GM19025 (cell line): ENCODE data around the gene BCAS3.
"Not testable (repeated sequence)": the region's sequence is repeated elsewhere in the genome, so short reads cannot be mapped to it uniquely, and the experiment has no call there.

Experiments
- ATAC-seq: cut with Tn5 transposase; IDR thresholded peaks from one replicate; pipeline ENCODE4 v1.9.1; 2021; ENCODE audit warnings: mild to moderate bottlenecking, low read depth, moderate library complexity; ENCODE audit not compliant: unreplicated experiment

The BCAS3 gene

DNA sequence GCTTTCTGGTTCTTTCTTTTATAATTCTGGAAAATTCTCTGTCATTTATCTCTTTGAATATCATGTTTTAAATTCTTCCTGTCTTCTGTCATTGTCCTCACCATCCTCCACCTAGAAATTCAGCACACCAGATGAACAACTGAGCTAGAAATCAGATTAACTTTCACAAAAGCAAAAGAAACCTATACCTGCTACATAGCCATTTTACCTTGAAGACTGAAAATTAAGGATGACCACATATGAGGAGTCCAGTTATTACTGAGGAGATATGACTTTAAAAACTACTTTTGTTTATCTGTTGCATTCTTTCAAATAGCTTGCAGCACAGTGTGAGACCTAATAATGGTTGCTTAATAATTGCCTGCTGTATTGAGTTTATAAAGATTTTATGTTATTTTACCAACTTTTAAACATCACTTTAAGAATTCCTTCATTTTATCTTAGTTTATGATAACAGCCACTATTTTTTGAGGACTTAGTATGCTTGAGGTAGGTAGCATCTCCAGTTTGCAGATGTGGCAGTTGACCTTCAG is 104.3 kb downstream of the BCAS3 start:
- no peak for ATAC-seq

DNA sequence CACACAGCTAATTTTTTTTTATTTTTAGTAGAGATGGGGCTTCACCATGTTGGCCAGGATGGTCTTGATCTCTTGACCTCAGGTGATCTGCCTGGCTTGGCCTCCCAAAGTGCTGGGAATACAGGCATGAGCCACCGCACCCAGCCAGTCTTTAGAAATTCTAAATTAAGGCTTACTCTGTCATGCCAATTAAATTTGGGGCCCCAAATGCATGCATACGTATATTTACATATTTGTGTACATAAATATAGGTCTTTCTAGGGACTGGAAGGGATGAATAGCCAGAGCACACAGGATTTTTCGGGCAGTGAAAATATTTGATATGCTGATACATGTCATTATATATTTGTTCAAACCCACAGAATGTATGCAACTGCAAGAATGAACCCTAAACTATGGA is 105.1 kb downstream of the BCAS3 start:
- no peak for ATAC-seq

DNA sequence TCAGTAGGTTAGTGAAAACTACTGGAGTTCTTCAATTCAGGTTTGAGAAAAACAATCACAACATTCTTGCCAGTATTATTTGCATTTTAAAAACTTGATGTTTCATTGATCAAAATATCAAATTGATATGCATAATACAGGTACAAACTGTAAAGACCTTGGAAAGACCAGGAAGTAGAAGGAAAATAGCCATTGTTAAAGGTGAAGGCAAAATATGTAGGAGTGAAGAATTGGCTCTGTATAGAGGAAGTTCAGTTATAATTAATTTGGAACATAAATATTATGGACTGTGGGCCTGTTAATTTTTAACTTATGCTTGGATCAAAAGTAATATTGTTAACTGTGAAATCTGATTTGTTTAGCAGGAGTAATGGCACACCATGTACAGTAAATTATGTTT is 112.6 kb downstream of the BCAS3 start:
- ATAC-seq, result no peak

DNA sequence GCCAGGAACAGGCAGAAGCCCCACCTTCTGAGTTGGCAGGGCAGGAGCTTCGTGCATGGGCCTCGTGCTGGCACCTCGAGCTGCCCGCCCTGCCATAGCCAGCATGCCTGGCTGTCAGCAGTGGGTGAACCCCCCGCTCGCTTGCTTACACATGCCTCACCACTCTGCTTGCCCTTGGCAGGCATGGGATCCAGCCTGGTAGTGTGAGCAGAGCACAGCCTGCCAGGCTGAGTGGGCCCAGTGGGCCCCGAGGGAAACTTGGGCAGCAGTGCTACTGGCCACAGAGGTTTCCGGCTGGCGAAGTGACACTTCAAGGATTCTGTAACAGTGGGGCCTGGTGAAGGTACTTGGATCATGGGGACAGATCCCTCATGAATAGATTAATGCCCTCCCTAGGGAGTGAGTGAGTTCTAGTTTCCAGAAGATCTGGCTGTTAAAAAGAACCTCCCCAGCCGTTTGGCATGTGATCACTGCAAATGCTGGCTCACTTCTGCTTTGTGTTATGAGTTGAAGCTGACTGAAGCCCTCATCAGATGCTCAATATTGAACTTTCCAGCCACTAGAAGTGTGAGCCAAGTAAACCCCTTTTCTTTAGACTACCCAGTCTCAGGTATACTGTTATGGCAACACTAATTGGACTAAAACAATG is 114.7 kb downstream of the BCAS3 start:
- ATAC-seq, result no peak

DNA sequence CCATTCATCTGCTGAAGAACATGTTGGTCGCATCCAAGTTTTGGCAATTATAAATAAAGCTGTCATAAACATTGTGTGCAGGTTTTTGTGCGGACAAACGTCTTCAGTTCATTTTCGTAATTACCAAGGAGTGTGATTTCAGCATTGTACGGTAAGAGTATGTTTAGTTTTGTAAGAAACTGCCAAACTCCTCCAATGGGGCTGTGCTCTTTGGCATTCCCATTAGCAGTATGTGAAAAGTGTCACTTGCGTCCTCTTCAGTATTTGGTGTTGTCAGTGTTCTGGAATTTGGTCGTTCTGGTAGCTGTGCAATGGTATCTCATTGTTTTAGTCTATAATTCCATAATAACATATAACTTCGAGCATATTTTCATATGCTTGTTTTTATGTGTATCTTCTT is 120.9 kb downstream of the BCAS3 start:
- ATAC-seq, result no peak

DNA sequence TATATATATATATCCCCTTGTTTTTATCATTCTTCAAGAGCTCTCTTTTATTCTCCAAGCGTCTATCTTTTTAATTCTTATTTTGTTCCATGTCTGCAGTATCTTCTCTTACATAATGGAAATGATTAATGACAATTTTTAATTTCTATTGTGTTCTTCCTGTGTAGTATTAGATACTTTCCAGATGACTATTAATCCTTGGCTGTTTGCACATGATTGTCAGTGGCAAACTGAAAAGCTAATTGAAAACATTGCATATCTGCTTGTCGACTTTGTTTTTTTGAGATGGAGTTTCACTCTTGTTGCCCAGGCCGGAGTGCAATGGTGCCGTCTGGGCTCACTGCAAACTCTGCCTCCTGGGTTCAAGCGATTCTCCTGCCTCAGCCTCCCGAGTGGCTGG is 124.7 kb downstream of the BCAS3 start:
- no peak for ATAC-seq

DNA sequence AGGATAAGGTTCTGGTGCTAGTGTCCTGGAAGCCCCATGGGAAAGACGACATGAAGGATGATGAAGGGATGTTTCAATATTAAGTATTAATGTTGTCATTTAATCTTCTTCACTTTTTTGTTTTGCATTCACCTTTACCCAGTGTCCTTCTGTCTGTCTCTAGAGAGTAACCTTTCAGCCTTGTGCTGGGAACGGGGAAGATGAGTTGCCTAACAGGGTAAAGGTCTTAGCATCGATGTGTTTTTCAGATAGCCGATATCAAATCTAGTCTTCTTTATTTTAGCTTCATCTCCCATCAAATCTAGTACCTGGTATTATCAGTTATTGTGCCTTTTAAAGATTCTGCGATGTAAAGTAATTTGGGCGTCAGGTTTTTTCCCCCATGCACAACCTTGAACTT is 125.4 kb downstream of the BCAS3 start:
- ATAC-seq, result no peak

DNA sequence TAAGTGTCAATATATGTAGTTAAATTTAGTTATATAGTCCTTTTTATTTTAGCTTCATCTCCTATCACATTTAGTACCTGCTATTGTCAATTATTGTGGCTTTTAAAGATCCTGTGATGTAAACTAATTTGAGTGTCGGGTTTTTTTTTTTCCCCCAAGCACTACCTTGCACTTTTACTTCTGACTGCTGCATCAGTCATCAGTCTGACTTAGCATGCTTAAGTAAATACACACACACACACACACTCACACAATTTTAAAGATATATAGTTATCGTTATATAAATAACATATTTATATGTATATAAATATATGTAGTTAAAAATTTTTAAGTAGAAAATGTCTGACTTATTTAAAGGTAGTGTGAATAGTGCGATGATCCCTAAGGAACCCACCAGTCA is 127.2 kb downstream of the BCAS3 start:
- ATAC-seq, result no peak

DNA sequence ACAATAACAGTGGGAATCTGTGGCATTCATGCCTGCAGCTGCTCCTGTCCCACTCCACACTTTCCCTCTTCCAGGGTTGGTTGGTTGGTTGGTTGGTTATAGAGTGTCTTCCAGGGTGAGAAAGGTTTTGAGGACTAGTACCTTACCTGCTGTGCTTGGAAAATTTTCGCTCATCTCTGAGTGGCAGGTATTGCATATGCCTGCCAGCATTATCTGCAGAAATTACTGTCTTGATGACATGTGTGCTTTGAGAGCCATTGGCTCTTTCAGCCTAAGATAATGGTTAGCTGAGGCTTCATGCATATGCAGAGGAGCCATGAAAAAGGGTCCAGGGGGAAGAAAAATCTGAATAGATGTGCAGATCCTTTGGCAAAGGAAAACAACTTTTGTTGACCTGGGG is 131.8 kb downstream of the BCAS3 start:
- ATAC-seq, result no peak

DNA sequence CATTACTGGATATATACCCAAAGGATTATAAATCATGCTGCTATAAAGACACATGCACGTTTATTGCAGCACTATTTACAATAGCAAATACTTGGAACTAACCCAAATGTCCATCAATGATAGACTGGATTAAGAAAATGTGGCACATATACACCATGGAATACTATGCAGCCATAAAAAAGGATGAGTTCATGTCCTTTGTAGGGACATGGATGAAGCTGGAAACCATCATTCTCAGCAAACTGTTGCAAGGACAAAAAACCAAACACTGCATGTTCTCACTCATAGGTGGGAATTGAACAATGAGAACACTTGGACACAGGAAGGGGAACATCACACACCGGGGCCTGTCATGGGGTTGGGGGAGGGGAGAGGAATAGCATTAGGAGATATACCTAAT is 137.3 kb downstream of the BCAS3 start:
- ATAC-seq, result not testable (repeated sequence)

DNA sequence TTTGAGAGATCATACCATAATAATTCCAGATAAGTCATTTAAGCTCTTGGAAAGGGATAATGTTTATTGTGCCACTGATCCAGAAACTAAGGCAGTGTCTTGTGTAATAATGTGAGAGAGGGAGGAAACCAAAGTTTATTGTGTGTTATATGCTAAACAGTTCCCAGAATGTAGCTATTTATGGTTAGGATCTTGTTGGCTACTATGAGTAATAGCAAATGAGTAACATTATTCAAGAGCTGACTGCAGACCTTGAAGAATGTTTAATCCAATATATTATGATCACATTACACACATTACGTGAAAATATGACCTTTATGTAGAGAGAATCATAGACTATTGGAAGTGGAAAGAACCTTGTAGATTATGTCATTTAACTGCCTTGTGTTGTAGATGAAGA is 139.5 kb downstream of the BCAS3 start:
- no peak for ATAC-seq

DNA sequence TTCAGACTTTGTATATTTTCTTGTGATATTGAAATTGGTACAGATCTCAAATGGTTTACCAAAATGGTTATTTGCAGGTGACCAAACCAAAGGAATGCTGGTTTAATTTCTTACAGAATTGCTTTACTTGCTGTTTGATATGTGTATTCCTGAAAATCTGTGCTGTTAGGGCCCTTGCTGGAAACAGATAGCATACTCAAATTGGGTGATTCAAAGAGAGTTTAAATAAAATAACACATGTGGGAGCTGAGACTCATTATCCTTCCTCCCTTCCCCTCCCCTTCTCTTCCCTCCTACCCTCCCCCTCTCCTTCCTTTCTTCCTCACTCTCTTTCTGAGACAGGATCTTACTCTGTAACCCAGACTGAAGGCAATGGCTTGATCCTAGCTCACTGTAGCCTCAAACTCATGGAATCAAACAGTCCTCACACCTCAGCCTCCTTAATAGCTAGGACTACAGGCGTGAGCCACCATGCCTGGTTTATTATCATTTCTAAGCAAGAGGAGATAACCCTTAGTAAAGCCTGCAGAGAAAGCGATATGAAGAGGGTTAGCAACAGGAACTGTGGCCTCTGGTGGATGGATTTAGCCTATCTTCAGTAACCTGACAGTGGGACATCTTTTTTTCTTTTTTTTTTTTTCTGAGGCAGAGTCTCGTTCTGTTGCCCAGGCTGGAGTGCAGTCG is 141.9 kb downstream of the BCAS3 start:
- no peak for ATAC-seq

DNA sequence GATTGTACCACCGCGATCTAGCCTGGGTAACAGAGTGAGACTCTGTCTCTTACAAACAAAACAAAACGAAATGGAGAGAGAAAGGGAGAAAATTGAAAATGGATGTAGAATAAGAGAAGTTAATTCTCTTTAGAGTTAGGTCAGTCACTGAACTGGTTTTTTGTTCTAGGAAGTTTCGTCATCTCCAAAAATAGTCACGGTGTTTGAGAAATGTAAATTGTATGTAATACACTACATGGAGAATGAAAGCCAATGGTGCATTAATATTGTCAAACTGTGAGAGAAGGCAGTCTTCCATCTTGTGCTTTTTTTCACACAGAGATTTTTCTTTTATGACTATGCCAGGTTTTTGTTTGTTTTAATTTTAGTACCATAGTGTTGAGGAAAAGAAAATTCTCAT is 145.9 kb downstream of the BCAS3 start:
- ATAC-seq, result no peak

DNA sequence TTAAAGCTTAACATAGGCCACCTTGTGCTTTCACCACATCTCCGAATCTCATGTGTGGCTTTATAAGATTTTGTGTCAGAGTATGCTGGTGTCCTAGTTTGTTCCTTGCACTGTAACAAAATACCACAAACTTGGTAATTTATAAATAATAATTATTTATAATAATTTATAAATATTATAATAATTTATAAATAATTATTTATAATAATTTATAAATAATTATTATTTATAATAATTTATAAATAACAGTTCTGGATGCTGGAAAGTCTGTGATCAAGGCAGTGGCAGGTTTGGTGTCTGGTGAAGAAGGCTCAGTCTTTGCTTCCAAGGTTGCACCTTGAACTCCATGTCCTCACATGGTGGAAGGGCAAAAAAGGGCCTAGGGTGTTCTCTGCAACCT is 147.7 kb downstream of the BCAS3 start:
- no peak for ATAC-seq

DNA sequence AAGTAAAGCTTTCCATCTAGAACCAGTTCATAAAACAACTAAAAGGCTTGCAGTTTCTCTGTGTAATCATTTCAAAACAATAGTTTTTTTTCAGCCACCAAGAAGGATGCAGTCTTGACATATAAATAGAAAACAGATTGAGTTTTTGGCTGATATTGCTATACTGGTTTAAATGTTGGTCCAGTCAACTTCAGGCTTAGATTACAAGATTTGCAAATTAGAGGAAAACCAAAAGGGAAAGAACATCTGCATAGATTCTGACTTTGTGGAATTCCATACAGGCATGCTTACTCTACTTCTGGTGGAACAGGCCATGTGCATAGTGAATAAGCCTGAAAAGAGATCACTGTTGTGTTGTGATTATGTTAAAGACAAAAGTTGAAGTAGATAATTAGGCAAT is 150.3 kb downstream of the BCAS3 start:
- ATAC-seq, result no peak

DNA sequence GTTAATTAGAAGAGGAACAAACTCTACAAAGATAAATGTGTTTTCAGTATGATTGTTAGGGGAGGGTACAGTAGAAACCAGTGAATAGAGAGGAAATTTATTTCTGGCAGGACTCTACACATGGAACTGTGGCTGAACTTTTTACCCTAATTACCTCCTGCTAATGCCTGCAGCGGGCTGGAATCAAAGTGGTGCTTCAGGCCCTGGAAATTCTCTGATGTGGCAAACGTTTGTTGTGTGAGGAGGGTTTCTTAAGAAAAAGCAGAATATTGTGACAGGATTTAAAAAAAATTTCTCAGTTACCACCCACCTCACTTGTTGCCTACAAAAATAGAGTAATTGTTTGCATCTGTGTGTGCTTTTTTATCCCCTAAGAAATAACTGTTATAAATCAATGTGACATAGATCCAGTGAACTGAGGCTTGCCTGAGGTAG is 154.5 kb downstream of the BCAS3 start:
- ATAC-seq, result no peak

DNA sequence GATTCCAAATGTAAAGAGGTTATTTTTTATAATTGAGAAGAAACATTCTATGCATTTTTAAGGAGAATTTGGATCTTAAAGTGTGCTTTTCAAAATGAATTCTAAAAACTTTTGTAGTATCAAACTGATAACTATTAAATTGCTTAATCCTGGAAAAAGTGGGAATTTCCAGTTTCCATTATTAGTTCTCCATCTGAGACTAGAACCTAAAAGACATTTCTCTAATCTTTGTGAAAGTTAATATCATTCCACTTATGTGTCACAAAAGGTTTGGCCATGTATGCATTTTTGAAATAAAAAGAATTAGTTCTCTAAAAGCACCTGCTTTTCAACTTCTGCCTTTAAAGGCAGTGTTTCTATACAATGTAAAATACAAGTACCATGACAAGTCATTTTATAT is 155.0 kb downstream of the BCAS3 start:
- no peak for ATAC-seq

DNA sequence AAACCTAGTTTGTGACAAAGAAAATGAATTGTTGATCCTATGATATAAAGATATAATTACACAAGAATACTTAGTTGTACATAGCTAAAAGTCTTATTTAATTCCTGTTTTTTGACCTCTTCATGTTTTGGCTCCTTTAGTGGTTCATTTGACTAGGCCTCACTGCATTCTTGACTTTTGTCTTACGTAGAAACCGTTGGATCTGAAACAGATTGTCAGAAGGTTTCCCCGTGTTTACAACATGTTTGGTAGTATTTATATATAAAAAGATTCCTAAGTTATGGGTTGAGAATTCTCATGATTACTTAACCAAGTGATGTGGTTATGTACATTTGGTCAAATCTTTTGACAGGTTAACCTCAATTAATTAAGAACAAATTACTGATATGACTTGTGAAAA is 162.8 kb downstream of the BCAS3 start:
- no peak for ATAC-seq

DNA sequence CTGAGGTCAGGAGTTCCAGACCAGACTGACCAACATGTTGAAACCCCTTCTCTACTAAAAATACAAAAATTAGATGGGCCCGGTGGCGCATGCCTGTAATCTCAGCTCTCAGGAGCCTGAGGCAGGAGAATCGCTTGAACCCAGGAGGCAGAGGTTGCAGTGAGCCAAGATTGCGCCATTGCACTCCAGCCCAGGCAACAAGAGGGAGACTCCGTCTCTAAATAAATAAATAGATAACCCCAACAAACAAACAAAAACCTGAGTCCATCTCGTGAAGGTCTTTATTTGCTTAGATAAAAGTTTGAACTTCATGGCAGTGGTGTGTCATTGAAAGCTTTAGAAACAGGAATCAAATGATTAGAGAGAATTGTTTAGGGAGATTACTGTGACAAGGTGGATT is 167.4 kb downstream of the BCAS3 start:
- no peak for ATAC-seq

DNA sequence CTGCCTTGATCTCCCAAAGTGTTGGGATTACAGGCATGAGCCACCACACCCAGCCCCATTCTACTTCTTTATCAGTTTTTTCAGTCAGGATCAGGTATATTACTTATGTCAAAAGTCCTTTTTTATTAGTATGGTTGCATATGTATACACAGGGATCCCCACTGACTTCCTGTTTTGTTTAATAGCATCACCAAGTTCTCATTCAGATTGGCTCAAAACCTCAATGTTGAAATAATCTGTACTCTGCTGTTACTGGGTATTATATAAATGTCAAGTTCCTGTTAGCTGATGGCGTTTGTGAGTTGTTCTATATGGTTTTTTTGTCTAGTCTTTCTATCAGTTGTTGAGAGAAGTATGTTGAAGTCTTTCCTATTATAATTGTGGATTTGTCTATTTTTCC is 168.5 kb downstream of the BCAS3 start:
- ATAC-seq, result no peak

DNA sequence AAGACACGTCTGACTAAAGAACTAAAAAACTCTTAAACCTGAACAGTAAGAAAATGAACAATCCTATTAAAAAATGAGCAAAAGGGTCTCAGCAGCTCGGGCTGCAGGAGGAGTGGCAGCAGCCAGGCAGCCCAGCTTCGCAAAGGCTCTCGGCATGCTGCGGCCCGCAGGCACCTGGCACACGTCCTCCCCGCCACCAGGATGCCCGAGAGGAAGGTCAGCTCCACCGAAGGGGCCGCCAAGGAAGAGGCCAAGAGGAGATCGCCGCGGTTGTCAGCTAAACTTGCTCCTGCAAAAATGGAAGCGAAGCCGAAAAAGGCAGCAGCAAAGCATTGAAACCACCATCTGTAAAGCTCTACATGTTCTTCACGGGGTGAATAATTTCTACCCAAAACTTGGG is 173.5 kb downstream of the BCAS3 start:
- no peak for ATAC-seq

DNA sequence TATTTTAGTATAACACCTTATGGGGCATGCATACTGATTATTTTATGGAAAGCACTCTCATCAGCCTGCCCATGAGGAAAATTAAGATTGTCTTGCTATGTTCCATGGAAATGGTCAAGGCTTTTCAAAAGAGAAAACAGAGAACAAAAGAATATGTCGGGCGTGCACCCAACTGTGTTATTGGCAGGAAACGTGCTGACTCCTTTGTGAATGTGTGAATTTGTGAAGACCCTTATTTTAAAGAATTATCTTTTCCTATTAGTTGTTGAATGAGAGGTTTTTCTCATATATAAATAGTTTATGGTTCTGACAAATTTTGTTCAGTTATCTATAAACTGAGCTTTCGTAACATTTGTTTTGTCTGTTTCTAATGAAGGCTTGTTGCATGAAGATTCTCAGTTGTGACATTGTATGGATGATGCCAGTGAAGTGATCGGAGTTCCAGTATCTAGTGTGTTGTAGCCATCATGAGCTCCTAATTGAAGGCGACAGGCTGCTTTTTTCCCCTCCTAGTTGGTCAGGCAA is 180.0 kb downstream of the BCAS3 start:
- ATAC-seq, result no peak
